Activated CD8-positive, alpha-beta T cell treated with anti-CD3 and anti-CD28 coated beads for 36 hours (primary cell): ENCODE measurements around the gene HINFP. TPM values are rescaled to one million over a fixed set of nuclear protein-coding genes. Genes with fewer than 3 reads are reported as not detected.
A peak's percentile ranks its signal among the peaks of the same experiment; 100 is the strongest.

ENCODE experiments used
- ATAC-seq: fragments of 200-7000 bp; cut with Tn5 transposase; one replicate; pipeline ENCODE4 v1.10.0; 2021; ENCODE audit warnings: mild to moderate bottlenecking, moderate library complexity
- CTCF ChIA-PET: fragments of 350-600 bp; sonication (Branson Sonifier 250); formaldehyde crosslinking; loops from one replicate; lab custom pipeline; 2021; ENCODE audit warnings: antibody characterized with exemption; lab: Charles Lee
- POLR2A ChIA-PET: fragments of 350-600 bp; sonication (Branson Sonifier 250); formaldehyde crosslinking; loops from one replicate; lab custom pipeline; 2021; ENCODE audit warnings: antibody characterized with exemption; lab: Charles Lee
- DNase-seq: peaks from one replicate; pipeline ENCODE4 v3.0.0-alpha.2; 2020
- H3K27ac Mint-ChIP-seq: one replicate; pipeline ENCODE4 v1.8.0; 2021; ENCODE audit warnings: mild to moderate bottlenecking, mixed read lengths
- H3K27me3 Mint-ChIP-seq: one replicate; pipeline ENCODE4 v1.8.0; 2021; ENCODE audit warnings: mixed read lengths
- H3K36me3 Mint-ChIP-seq: one replicate; pipeline ENCODE4 v1.8.0; 2021; ENCODE audit warnings: low read depth, mixed read lengths
- H3K4me1 Mint-ChIP-seq: one replicate; pipeline ENCODE4 v1.8.0; 2021; ENCODE audit warnings: low read depth, mixed read lengths
- H3K4me3 Mint-ChIP-seq: one replicate; pipeline ENCODE4 v1.8.0; 2021; ENCODE audit warnings: mild to moderate bottlenecking, moderate library complexity, mixed read lengths
- H3K9me3 Mint-ChIP-seq: one replicate; pipeline ENCODE4 v1.8.0; 2021; ENCODE audit warnings: mixed read lengths
- CTCF ChIP-seq: fragments of 200-600 bp; IDR thresholded peaks from one replicate; pipeline ENCODE4 v1.8.0; 2022; ENCODE audit warnings: antibody characterized with exemption, mild to moderate bottlenecking
- intact Hi-C: fragments of 100-400 bp; cut with micrococcal nuclease; formaldehyde crosslinking; loops from one replicate; pipeline ENCODE4 v1.10.0; 2022
- total RNA-seq, 2 experiments: library from RNA; stranded (reverse); gene quantifications; one replicate each; pipeline ENCODE4 v1.2.3, GENCODE V29; 2021

HINFP gene
- 10 to 100 TPM; 23.9 to 26.5 TPM for total RNA-seq

GRCh38 chr11:119121008-119121810 is at the start of gene HINFP:
Gene HINFP, plus strand, starts transcription at chr11:119121580. Its CDS starts 5,365 bp downstream, at chr11:119126945.
- CTCF ChIA-PET, result interaction anchor here (0.5 to 2.2 kb wide), 7 partner anchors 12 to 84 kb away, joined by 3 to 7 read pairs (median 3); no protein-coding TSS in a partner anchor
- Mint-ChIP-seq H3K4me3 (peak within 1 kb of the TSS; percentile 93), H3K27me3 (no peaks in the 10 kb centered on the region), H3K36me3 (peaks cover 19% of the 10 kb centered on the region), H3K9me3 (no peaks in the 10 kb centered on the region), H3K4me1 (peaks cover 29% of the 10 kb centered on the region), H3K27ac (peak within 1 kb of the TSS; percentile 89)
- POLR2A ChIA-PET, result interaction anchor here (0.6 to 6.2 kb wide), 13 partner anchors 10 to 107 kb away, joined by 3 to 46 read pairs (median 3); partner anchors contain the start of genes C2CD2L and SLC37A4
- ATAC-seq (peak; percentile 98), DNase-seq (peak; percentile 100)
- intact Hi-C loops, result no loop called here
- no peak for TF ChIP-seq CTCF

- no peak for TF ChIP-seq CTCF
- ATAC-seq, result no peak
- intact Hi-C loops, result no loop called here
- no peaks in the 10 kb centered on the region for H3K9me3 Mint-ChIP-seq
- no peak for DNase-seq
- no peaks in the 10 kb centered on the region for H3K27me3 Mint-ChIP-seq
- H3K4me1 Mint-ChIP-seq, result no peaks in the 10 kb centered on the region
- H3K27ac Mint-ChIP-seq, result no peak overlapping the region
- no peak overlapping the region for H3K4me3 Mint-ChIP-seq
- H3K36me3 Mint-ChIP-seq, result peaks cover 11% of the 10 kb centered on the region
- ChIA-PET POLR2A (interaction anchor here (0.8 to 1.5 kb wide), 5 partner anchors 10 to 260 kb away, joined by 3 to 6 read pairs (median 4); partner anchors contain the start of gene VPS11), CTCF (interaction anchor here (1.2 kb wide), 1 partner anchor 245 kb away, joined by 3 read pairs; no protein-coding TSS in a partner anchor)
Measured at GRCh38 chr11:119077839-119078238, 43.5 kb upstream of the HINFP start.

- H3K27me3 Mint-ChIP-seq, result no peaks in the 10 kb centered on the region
- intact Hi-C loops, result no loop called here
- no peak for TF ChIP-seq CTCF
- no peaks in the 10 kb centered on the region for H3K4me1 Mint-ChIP-seq
- H3K36me3 Mint-ChIP-seq, result peaks cover 10% of the 10 kb centered on the region
- no peak for ATAC-seq
- POLR2A ChIA-PET, result interaction anchor here (0.6 to 1.5 kb wide), 6 partner anchors 11 to 63 kb away, joined by 3 to 6 read pairs (median 4); partner anchors contain the start of gene VPS11
- no peak overlapping the region for H3K27ac Mint-ChIP-seq
- no peak overlapping the region for H3K4me3 Mint-ChIP-seq
- CTCF ChIA-PET, result interaction anchor here (1.1 to 1.4 kb wide), 3 partner anchors 11 to 244 kb away, joined by 3 read pairs; partner anchors contain the start of gene VPS11
- no peaks in the 10 kb centered on the region for H3K9me3 Mint-ChIP-seq
- no peak for DNase-seq
Measured at GRCh38 chr11:119078675-119079420, 42.5 kb upstream of the HINFP start.

- TF ChIP-seq CTCF, result no peak
- H3K27me3 Mint-ChIP-seq, result no peaks in the 10 kb centered on the region
- peak overlapping the region; percentile 26 for H3K27ac Mint-ChIP-seq
- H3K36me3 Mint-ChIP-seq, result peaks cover 10% of the 10 kb centered on the region
- CTCF ChIA-PET, result interaction anchor here (1.0 to 1.2 kb wide), 4 partner anchors 14 to 178 kb away, joined by 3 to 5 read pairs (median 4); partner anchors contain the start of gene VPS11
- H3K4me1 Mint-ChIP-seq, result peaks cover 11% of the 10 kb centered on the region
- H3K4me3 Mint-ChIP-seq, result no peak overlapping the region
- no peaks in the 10 kb centered on the region for H3K9me3 Mint-ChIP-seq
- ATAC-seq, result no peak
- intact Hi-C loops, result no loop called here
- DNase-seq, result no peak
- POLR2A ChIA-PET, result interaction anchor here (0.8 to 2.4 kb wide), 11 partner anchors 8 to 35 kb away, joined by 3 to 15 read pairs (median 4); partner anchors contain the start of genes HYOU1 and VPS11
Measured at GRCh38 chr11:119081682-119082260, 39.6 kb upstream of the HINFP start.
